ENCODE measurements around the gene LZTS3.
"Not testable (repeated sequence)": the region's sequence is repeated elsewhere in the genome, so short reads cannot be mapped to it uniquely, and the experiment has no call there.

Gene LZTS3

GRCh38 chr20:3172933-3173609 lies at the start of gene LZTS3:
LZTS3 (minus strand) TSS chr20:3173549; CDS start chr20:3167163, 6,386 bp downstream.
- peak; percentile 40 for DNase-seq (ENCODE audit: low spot score)

DNA sequence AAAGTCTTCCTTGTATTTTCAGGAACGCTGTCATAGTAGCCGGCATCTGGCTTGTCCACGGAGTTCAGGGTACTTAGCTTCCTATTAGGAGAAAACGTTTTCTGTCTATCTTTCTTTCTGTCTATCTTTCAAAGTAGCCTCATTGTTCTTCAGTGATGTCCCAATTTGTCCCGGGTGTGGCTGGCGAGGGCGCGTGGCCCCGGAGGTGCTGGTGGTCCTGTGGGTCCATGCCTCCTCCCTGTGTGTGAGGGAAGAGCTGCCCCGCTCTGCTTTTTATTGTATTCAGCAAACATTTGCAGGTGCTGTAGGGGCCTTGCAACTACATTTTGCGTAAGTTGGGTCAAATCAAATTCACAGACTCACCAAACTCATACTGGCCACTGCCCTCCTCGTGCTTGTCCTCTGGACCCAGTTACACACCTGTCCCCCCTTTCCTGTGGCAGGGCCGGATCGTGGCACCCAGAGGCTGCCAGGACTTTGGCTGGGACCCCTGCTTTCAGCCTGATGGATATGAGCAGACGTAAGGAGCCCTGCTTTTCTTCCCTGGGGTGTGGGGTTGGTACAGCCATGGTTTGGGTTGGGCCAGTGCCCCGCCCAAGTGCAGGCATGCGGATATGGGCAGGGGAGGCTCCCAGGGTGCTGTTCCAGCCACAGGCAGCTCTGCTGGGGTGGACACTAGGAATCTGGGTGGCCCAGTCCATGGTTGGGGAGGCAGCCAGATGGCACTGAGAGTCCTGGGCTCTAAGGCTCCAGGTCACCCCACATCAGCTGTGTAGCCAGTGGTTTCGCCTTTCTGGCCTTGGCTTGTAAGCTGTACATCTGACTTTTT lies 48.3 kb upstream of the LZTS3 start:
- DNase-seq (ENCODE audit: low spot score): no peak

DNA sequence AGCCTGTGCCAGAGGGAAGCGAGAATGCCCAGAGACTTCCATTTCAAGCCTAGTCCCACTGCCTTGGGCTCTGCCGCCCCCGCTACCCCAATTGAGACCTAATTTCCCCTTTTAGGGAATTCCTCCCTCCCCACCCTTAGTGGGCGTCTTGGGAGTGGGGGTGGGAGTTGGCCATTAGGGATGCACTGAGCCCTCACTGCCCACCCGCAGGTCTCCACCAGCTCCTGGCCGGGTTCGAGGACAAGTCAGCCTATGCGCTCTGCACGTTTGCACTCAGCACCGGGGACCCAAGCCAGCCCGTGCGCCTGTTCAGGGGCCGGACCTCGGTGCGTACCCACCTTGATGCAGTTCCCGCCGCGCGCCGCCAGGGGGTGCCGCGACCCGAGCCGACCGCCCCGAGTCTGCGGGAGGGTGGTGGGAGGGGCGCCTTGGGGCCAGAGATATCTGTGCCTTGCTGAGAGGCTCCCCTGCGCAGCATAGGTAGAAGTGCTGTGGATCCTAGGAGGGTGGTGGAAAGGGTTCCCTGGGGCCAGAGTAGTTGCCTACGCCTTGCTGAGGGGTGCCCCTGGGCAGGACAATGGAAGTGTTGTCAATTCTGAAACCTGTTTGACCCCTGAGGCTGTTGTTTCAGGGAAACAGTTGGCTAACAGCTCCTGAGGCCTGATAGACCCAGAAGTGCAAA lies 45.1 kb upstream of the LZTS3 start:
- peak; percentile 81 for DNase-seq (ENCODE audit: low spot score)

DNA sequence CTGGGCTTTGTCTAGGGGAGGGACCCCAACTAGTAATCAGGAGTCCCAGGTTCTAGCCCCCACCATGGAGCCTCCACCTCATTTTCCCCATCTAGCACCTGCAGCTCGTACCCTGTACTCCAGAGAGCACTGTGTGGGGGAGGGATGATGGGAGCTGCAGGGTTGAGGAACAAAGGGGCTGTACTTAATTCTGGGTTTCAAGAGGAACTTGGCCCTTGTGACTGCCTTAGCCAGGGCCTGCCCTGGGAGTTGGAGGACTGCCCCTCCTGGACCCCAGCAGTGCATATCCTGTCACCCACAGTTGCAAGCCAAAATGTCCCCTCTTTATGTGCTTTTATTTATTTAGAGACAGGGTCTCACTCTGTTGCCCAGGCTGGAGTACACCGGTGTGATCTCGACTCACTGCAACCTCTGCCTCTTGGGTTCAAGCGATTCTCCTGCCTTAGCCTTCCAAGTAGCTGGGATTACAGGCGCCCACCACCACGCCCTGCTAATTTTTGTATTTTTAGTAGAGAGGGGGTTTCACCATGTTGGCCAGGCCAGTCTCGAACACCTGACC lies 42.1 kb upstream of the LZTS3 start:
- not testable (repeated sequence) for DNase-seq (ENCODE audit: low spot score)

DNA sequence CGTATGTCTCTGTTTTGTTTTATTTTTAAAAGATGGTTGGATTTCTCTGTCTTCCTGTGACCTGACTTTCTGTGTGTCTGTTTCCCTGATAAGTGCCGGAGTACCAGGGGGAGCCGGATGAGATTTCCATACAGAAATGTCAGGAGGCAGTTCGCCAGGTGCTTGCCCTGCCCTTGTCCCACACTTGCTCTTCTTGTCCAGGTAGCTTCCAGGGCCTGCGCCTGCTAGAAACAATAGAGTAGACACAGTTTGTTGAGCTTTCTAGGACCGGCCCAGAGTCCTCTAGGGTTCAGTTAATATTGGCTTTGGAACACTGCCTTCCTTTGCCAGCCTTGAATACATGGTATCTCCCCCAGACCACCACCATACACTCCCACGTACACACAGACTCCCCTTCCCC lies 39.9 kb upstream of the LZTS3 start:
- no peak for DNase-seq (ENCODE audit: low spot score)

GRCh38 chr20:3210346-3210745 lies 37.0 kb upstream of the LZTS3 start:
- no peak for DNase-seq (ENCODE audit: low spot score)

- no peak for DNase-seq (ENCODE audit: low spot score)
These were observed 36.6 kb upstream of the LZTS3 start for GRCh38 chr20:3209946-3210317.

DNA sequence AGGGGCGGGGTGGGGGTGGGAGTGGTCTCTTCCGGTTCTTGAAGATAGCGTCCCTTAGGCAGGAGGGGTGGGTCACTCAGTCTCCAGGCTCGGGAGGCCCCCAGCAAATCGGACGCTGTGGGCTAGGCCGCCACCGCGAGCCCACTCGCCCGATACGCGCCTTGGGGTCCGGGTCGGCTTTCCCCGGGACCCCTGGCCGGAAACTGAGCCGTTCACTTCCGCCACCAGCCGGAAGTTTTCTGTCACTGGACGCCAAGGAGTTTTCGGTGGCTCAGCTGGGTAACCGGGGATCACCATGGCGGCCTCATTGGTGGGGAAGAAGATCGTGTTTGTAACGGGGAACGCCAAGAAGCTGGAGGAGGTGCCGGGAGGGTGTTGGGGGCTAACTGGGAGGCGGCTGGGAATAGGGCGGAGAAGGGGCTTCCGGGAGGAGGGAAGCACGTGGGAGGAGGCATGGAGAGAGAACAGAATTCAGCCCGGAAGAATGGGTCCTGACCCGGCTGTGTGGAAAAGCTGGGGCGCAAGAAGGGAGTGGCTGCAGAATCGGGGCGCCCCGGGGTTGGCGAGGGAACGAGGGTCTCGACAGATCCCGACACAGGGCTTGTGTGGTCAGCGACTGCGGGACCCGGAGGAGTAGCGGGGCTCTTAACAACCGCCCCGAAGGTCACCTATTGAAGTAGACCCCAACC lies 36.1 kb upstream of the LZTS3 start, which contains the start of gene ITPA:
TSS of gene ITPA (plus strand) at position 242 of the 689 bp plus-strand sequence. CDS start at position 296, 54 bp downstream.
- peak; percentile 69 for DNase-seq (ENCODE audit: low spot score)

- DNase-seq (ENCODE audit: low spot score): no peak
These were observed 35.5 kb upstream of the LZTS3 start for GRCh38 chr20:3208786-3209256.

- DNase-seq (ENCODE audit: low spot score): peak; percentile 92
These were observed 30.9 kb upstream of the LZTS3 start, which contains the start of gene DDRGK1 for GRCh38 chr20:3204124-3204794. DDRGK1 (minus strand) TSS chr20:3204682; CDS start chr20:3204627, 55 bp downstream.

DNA sequence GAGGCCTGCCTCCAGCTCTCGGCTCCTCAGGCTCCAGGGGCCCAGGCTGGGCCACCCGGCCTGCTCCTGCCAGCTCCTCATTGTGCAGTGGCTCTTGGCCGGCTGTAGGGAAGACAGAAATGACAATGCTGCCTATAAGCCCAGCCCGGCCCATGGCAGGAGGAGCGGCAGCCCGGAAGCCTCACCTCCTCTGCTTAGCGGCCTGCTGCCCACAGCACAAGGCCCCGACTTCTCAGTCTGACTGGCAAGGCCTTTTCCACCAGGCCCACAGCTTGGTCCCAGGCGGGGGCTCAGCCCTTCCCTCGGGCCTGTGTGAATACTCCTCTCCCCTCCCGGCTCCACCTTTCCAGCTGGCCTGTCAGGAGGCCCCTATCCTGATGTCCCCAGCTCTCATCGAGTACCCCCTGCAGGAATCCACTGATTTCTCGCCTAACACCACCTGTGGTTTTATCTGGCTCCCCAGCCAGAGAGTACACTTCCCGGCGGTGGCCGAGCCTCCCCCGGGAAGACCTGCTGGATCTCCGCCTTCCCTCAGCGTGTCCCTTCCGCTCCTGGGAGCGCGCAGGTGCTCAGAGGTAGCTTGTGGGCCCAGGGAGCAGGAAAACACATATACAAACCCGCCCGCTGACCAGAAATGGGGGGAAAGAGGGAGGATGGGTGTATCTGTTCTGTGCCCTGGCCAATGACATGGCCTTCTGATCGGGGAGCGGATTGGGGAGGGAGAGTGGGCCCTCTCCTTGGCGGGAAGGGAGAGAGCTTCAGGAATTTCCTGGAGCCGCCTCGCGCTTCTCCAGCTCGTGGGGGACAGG lies 30.2 kb upstream of the LZTS3 start:
- DNase-seq (ENCODE audit: low spot score): peak; percentile 52

GRCh38 chr20:3202965-3203314 lies 29.6 kb upstream of the LZTS3 start:
- no peak for DNase-seq (ENCODE audit: low spot score)

DNA sequence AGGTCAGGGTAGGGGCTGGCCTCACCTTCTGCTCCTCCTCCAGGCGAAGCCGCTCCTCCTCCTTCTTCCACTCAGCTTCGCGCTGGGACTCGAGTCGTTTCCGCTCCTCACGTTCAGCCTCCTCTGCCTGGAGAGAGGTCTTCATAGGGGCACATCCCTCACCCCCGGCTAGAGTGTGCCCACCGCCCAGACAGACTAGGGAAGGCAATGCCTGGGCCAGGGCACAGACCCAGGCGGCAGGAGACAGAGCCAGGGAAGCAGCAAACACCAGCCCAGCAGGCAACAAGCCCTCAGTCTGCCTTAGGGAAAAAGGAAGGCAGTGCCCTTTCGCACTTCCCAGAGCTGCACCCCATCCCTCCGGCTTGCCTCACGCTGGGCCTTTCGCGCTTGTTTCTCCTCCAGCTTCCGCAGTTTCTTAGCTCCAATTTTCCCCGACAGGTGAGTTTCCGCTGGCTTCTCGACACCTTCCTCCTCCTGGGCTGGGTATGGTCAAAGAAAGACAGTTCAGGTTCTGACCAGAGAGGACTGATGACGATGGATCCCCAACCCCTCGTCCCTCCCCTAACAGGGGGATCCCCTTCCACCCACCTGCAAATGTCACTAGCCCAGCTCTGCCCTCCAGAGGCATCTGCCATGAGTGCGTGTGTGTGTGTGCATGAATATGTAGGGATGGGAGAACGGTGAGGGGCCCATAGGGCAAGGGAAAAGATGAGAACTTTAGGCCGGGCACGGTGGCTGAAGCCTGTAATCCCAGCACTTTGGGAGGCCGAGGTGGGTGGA lies 26.8 kb upstream of the LZTS3 start:
- no peak for DNase-seq (ENCODE audit: low spot score)

DNA sequence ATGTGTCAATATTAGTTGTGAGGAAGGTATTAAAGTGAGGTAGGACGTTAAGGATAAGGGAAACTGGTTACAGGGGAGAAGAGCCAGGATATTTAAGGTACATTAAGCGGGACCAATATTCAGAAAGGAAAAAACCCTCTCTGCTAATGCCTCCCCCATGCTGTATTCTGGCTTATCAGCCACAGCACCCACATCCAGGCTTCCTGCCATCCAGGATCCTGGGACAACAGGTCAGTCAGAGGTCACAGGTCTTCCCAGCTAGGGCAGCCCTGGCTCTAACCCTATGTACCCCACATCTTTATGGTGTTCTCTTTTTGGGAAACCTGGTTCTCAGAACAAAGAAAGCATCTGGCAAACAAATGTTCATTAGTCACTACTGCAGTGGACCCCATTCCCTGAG lies 25.9 kb upstream of the LZTS3 start:
- DNase-seq (ENCODE audit: low spot score): no peak

GRCh38 chr20:3195590-3196237 lies 22.4 kb upstream of the LZTS3 start:
- no peak for DNase-seq (ENCODE audit: low spot score)

- no peak for DNase-seq (ENCODE audit: low spot score)
These were observed 21.4 kb upstream of the LZTS3 start for GRCh38 chr20:3194617-3195280.

GRCh38 chr20:3193806-3194616 lies 20.7 kb upstream of the LZTS3 start:
- no peak for DNase-seq (ENCODE audit: low spot score)

Measured in activated CD4-positive, alpha-beta T cell treated with anti-CD3 and anti-CD28 coated beads, Interleukin-2, Interleukin-4, amounts not matched to agents 100 ng/mL and 50 ng/mL, durations not matched to agents 16 hours and 8 hours (primary cell).